CD4-positive, alpha-beta T cell treated with Interleukin-21 for 1 hour (primary cell): ENCODE data around the gene PRR16.

Experiments used
- DNase-seq: peaks from one replicate; pipeline ENCODE4 v3.0.0-alpha.2; 2020

The PRR16 gene

GRCh38 chr5:120518581-120518980, 54.5 kb downstream of the PRR16 start:
- DNase-seq, result no peak

- DNase-seq, result no peak
These were observed 63.2 kb downstream of the PRR16 start for GRCh38 chr5:120527251-120527650.

- no peak for DNase-seq
These were observed 64.5 kb downstream of the PRR16 start for GRCh38 chr5:120528609-120529008.

GRCh38 chr5:120529386-120529785, 65.3 kb downstream of the PRR16 start:
- DNase-seq, result no peak

GRCh38 chr5:120531215-120531614, 67.1 kb downstream of the PRR16 start:
- no peak for DNase-seq

- DNase-seq, result no peak
These were observed 68.7 kb downstream of the PRR16 start for GRCh38 chr5:120532835-120533234.

GRCh38 chr5:120533581-120533980, 69.5 kb downstream of the PRR16 start:
- no peak for DNase-seq

GRCh38 chr5:120535900-120536299, 71.8 kb downstream of the PRR16 start:
- DNase-seq, result no peak

- no peak for DNase-seq
These were observed 74.0 kb downstream of the PRR16 start for GRCh38 chr5:120538149-120538548.

GRCh38 chr5:120538644-120539043, 74.5 kb downstream of the PRR16 start:
- DNase-seq, result no peak

- no peak for DNase-seq
These were observed 75.4 kb downstream of the PRR16 start for GRCh38 chr5:120539471-120539870.

- DNase-seq, result no peak
These were observed 76.0 kb downstream of the PRR16 start for GRCh38 chr5:120540097-120540496.

- DNase-seq, result no peak
These were observed 79.9 kb downstream of the PRR16 start for GRCh38 chr5:120544043-120544442.

GRCh38 chr5:120545007-120545406, 80.9 kb downstream of the PRR16 start:
- DNase-seq, result no peak

- DNase-seq, result no peak
These were observed 81.9 kb downstream of the PRR16 start for GRCh38 chr5:120545951-120546350.

GRCh38 chr5:120546922-120547321, 82.8 kb downstream of the PRR16 start:
- DNase-seq, result no peak

GRCh38 chr5:120550358-120550757, 86.3 kb downstream of the PRR16 start:
- no peak for DNase-seq

- DNase-seq, result no peak
These were observed 88.5 kb downstream of the PRR16 start for GRCh38 chr5:120552638-120553037.

- no peak for DNase-seq
These were observed 91.2 kb downstream of the PRR16 start for GRCh38 chr5:120555345-120555744.

GRCh38 chr5:120564013-120564412, 99.9 kb downstream of the PRR16 start:
- DNase-seq, result no peak

GRCh38 chr5:120567066-120567465, 103.0 kb downstream of the PRR16 start:
- DNase-seq, result no peak

- DNase-seq, result no peak
These were observed 103.8 kb downstream of the PRR16 start for GRCh38 chr5:120567921-120568320.

GRCh38 chr5:120568711-120569110, 104.6 kb downstream of the PRR16 start:
- no peak for DNase-seq

- DNase-seq, result no peak
These were observed 112.5 kb downstream of the PRR16 start for GRCh38 chr5:120576588-120576987.

GRCh38 chr5:120582635-120583034, 118.5 kb downstream of the PRR16 start:
- DNase-seq, result no peak

GRCh38 chr5:120586646-120587045, 122.5 kb downstream of the PRR16 start:
- DNase-seq, result no peak
